Epithelial cell of proximal tubule (primary cell): Measurements from ENCODE around the gene PAK1. TPM values are rescaled to one million over a fixed set of nuclear protein-coding genes. Genes with fewer than 3 reads are reported as not detected.

Source experiments
- DNase-seq: peaks from one replicate; pipeline ENCODE4 v3.0.0-alpha.2; 2011; ENCODE audit warnings: low read depth
- H3K4me3 ChIP-seq: 2 replicates; pipeline ENCODE4 v1.5.1; 2011; ENCODE audit warnings: low read depth, mild to moderate bottlenecking, low read length
- CTCF ChIP-seq: conservative IDR thresholded peaks from 2 replicates; pipeline ENCODE4 v1.5.1; 2012; ENCODE audit warnings: low read depth, mild to moderate bottlenecking, low read length
- total RNA-seq: library from RNA; depleted of rRNA; stranded (reverse); fragments of >200 nt; gene quantifications from 2 replicates; pipeline ENCODE4 v1.2.3, GENCODE V29; 2015

PAK1 gene
- total RNA-seq, 1 donor from 2014 or later: 38.8 TPM

- DNase-seq: no peak
- TF ChIP-seq CTCF: no peak
- H3K4me3 ChIP-seq: no peak overlapping the region
These were observed 45.3 kb downstream of the PAK1 start for GRCh38 chr11:77428598-77428997.

DNA sequence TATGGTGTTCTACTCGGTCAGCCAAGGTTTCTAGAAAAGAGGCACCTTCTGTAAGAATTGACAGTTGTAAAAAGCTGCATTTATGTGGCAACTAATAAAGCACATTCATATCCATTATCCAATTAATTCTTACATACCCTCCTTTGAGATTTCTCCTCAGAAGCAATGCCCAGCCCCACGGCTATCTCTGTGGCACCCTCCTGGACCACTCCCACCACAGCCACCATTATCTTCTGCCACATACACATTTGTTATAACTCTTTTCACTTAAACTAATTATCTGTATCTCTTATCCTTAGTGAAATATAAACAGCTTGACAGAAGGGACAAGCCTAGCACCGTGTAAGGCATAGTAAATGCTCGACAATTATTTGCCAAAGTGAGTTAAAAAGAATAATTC lies 48.5 kb downstream of the PAK1 start:
- no peak for DNase-seq
- no peak for TF ChIP-seq CTCF
- H3K4me3 ChIP-seq: no peak overlapping the region

GRCh38 chr11:77424644-77425043 lies 49.2 kb downstream of the PAK1 start:
- no peak for DNase-seq
- H3K4me3 ChIP-seq: no peak overlapping the region
- no peak for TF ChIP-seq CTCF

GRCh38 chr11:77423624-77424023 lies 50.3 kb downstream of the PAK1 start:
- TF ChIP-seq CTCF: no peak
- no peak for DNase-seq
- no peak overlapping the region for H3K4me3 ChIP-seq

GRCh38 chr11:77422687-77423086 lies 51.2 kb downstream of the PAK1 start:
- no peak for DNase-seq
- no peak for TF ChIP-seq CTCF
- H3K4me3 ChIP-seq: no peak overlapping the region

DNA sequence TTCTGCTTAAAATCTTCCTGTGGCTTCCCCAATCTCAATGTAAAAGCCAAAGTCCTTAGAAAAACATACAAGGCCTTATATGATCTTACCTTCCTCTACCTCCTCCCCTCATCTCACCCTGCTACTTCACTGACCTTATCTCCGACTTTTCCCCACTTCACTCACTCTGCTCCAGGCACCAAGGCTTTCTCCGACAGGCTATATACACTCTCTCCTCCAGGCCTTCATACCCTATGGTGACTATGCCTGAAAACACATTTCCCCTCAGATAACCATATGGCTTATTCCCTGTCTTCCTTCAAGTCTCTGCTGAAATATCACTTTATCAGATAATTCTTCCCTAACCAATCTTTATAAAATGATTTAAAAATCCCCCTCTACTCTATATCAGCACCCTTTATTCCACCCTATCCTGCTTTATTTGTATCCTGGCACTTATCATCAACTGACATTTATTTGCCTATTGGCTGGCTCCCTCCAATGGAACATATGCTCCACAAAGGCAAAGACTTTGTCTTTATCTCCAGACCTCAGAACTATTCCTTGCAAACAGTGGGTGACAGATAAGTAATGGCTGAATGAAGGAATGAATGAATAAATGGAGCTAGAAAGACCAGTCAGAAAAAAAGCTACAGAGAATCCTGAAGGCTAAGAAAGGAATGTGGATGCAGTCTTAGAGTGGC lies 52.7 kb downstream of the PAK1 start:
- DNase-seq: no peak
- TF ChIP-seq CTCF: no peak
- no peak overlapping the region for H3K4me3 ChIP-seq

DNA sequence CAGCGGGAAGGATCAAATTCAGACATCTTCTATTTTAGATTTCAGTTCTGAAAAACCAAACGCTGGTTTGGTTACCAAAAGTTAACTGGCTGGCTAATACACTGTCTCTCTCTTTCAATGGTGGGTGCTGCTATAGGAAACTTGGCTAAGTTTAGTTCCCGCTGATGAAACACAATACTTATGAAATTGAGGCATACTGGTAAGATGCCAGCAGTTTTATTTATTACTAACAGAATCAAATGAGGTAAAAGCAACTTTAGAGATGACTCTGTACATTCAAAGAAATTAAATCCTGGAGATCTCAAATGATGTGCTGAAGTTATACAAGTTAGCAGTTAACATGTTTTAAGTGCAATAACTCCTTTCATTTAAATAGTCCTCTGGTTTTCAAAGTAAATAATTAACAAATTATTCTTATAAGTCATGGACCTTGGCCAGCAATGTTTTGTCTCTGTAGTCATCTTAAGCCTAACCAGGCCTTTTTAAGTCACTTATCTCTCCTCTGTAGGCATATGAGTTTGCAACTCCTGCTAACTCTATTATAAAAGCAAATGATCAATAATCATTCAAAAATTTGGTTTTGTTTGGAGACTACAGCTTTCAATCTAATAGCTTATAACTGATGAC lies 54.8 kb downstream of the PAK1 start:
- no peak overlapping the region for H3K4me3 ChIP-seq
- DNase-seq: no peak
- no peak for TF ChIP-seq CTCF
